Measurements from ENCODE around the gene CYBA. TPM values are rescaled to one million over a fixed set of nuclear protein-coding genes. Genes with fewer than 3 reads are reported as not detected.

Gene CYBA
- total RNA-seq, 2 experiments from 2014 or later, result 359 to 601 TPM

GRCh38 chr16:88622125-88622524 is 28.7 kb downstream of the CYBA start:
- CTCF ChIA-PET (ENCODE audit: unreplicated experiment), result no interaction called here

GRCh38 chr16:88619859-88620815 is 30.7 kb downstream of the CYBA start:
- Histone ChIP-seq H3K4me1 (ENCODE audit: insufficient read depth, low read length, poor library complexity, severe bottlenecking) (no peaks in the 10 kb centered on the region), H3K9me2 (ENCODE audit: insufficient read depth, low read length) (no peaks in the 10 kb centered on the region), H3K27ac (ENCODE audit: low read depth, low read length, poor library complexity, severe bottlenecking) (no peak overlapping the region), H3K4me2 (ENCODE audit: low read length) (no peak overlapping the region), H3K79me2 (ENCODE audit: insufficient read depth, low read depth, low read length) (no peaks in the 10 kb centered on the region), H3K9me3 (ENCODE audit: low read length) (no peaks in the 10 kb centered on the region), H3K4me3 (ENCODE audit: low read depth, low read length, poor library complexity, severe bottlenecking) (no peak overlapping the region), H2AFZ (ENCODE audit: low read length) (no peak overlapping the region), H3K36me3 (ENCODE audit: insufficient read depth, low read length) (peaks cover 78% of the 10 kb centered on the region), H4K20me1 (ENCODE audit: insufficient read depth, low read length) (no peaks in the 10 kb centered on the region)
- ChIA-PET POLR2A (no interaction called here), CTCF (ENCODE audit: unreplicated experiment) (no interaction called here)
- DNase-seq (ENCODE audit: low spot score), result no peak
- intact Hi-C loops (cut with micrococcal nuclease; ENCODE audit: unreplicated experiment), result no loop called here
- no TSS peak for BruUV-seq (replicated peaks)
- TF ChIP-seq EZH2phosphoT487 (IDR thresholded peaks at IDR 0.05; ENCODE audit: borderline replicate concordance, low read depth, low read length) (no peak), CTCF (conservative IDR thresholded peaks at IDR 0.05; ENCODE audit: low read length) (no peak)

More at GRCh38 chr16:88622125-88622524, 28.7 kb downstream of the CYBA start:
- no TSS peak for BruUV-seq (replicated peaks)
- intact Hi-C loops (cut with micrococcal nuclease; ENCODE audit: unreplicated experiment), result no loop called here
- Histone ChIP-seq H3K79me2 (ENCODE audit: insufficient read depth, low read depth, low read length) (no peaks in the 10 kb centered on the region), H4K20me1 (ENCODE audit: insufficient read depth, low read length) (no peaks in the 10 kb centered on the region), H3K36me3 (ENCODE audit: insufficient read depth, low read length) (peaks cover 79% of the 10 kb centered on the region), H3K9me2 (ENCODE audit: insufficient read depth, low read length) (no peaks in the 10 kb centered on the region), H3K4me2 (ENCODE audit: low read length) (no peak overlapping the region), H2AFZ (ENCODE audit: low read length) (no peak overlapping the region), H3K9me3 (ENCODE audit: low read length) (no peaks in the 10 kb centered on the region), H3K4me1 (ENCODE audit: insufficient read depth, low read length, poor library complexity, severe bottlenecking) (no peaks in the 10 kb centered on the region), H3K27ac (ENCODE audit: low read depth, low read length, poor library complexity, severe bottlenecking) (no peak overlapping the region), H3K4me3 (ENCODE audit: low read depth, low read length, poor library complexity, severe bottlenecking) (no peak overlapping the region)
- POLR2A ChIA-PET, result no interaction called here
- no peak for TF ChIP-seq CTCF (conservative IDR thresholded peaks at IDR 0.05; ENCODE audit: low read length)
- TF ChIP-seq EZH2phosphoT487 (IDR thresholded peaks at IDR 0.05; ENCODE audit: borderline replicate concordance, low read depth, low read length), result no peak
- DNase-seq (ENCODE audit: low spot score), result no peak
